Testis (tissue), 2 donors: ENCODE results near the gene COL6A3.

Source experiments
- CTCF ChIP-seq, 3 experiments: fragments of 450-650 bp in 2 of 3; fragments of 200-600 bp in 1 of 3; sonication (generic) in 1 of 3; IDR thresholded peaks; one replicate each; pipeline ENCODE4 v1.5.1; 2016 to 2019; ENCODE audit warnings: antibody characterized with exemption in 3 of 3, mild to moderate bottlenecking in 2 of 3, moderate library complexity in 1 of 3
- POLR2A ChIP-seq: fragments of 450-650 bp; IDR thresholded peaks from one replicate; pipeline ENCODE4 v1.6.1; 2017; ENCODE audit warnings: antibody characterized with exemption, mild to moderate bottlenecking, moderate library complexity

DNA sequence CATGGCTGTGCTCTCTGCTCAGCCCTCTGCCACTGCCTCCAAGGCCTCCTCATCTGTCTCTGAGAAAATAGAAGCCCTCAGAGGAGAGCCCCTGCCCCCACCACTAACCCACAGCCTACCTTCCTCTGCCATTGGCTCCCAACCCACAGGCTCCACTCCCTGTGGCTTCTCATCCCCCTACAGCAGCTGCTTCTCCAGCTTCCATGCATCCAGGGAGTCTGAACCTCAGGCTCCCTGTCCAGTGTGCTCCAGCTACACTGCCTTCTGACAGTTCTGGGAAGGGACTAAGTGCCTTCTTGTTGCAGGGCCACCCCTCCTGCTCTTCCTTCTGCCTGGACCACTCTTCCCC, 29.3 kb downstream of the COL6A3 start:
- TF ChIP-seq CTCF (IDR thresholded peaks at IDR 0.05), result no peak
- TF ChIP-seq POLR2A, result no peak
